B cell (primary cell): Measurements from ENCODE around the gene SHB. TPM values are rescaled to one million over a fixed set of nuclear protein-coding genes. Genes with fewer than 3 reads are reported as not detected.

Source experiments
- ATAC-seq: fragments of 200-7000 bp; cut with Tn5 transposase; one replicate; pipeline ENCODE4 v1.10.0; 2021; ENCODE audit warnings: low read depth, mild to moderate bottlenecking, moderate number of reproducible peaks, moderate library complexity
- CTCF ChIA-PET: fragments of 350-600 bp; sonication (Branson Sonifier 250); formaldehyde crosslinking; loops from one replicate; lab custom pipeline; 2021; ENCODE audit warnings: antibody characterized with exemption, inconsistent platforms; lab: Charles Lee
- POLR2A ChIA-PET: fragments of 350-600 bp; sonication (Branson Sonifier 250); formaldehyde crosslinking; loops from one replicate; lab custom pipeline; 2021; ENCODE audit warnings: antibody characterized with exemption; lab: Charles Lee
- DNase-seq: peaks from one replicate; pipeline ENCODE4 v3.0.0; 2013
- H2AFZ ChIP-seq: 2 replicates; pipeline ENCODE4 v1.6.1; 2012; ENCODE audit warnings: mild to moderate bottlenecking, low read depth, low read length; ENCODE audit not compliant: insufficient read depth, poor library complexity, severe bottlenecking
- H3K27ac ChIP-seq, 2 donors: 1 replicate in 1 of 2; 2 replicates in 1 of 2; pipeline ENCODE4 v1.5.1; 2012 to 2013; ENCODE audit warnings: low read length in 2 of 2, mild to moderate bottlenecking in 2 of 2, moderate library complexity in 1 of 2
- H3K27me3 ChIP-seq, 4 experiments: fragments of 200-600 bp in 1 of 4; sonication (generic) in 1 of 4; replicated peaks in 1 of 4; 1 replicate in 2 of 4; 2 replicates in 2 of 4; pipeline versions ENCODE4 v1.6.1 to v1.7.0; 2013 to 2016; ENCODE audit warnings: low read length in 3 of 4, mild to moderate bottlenecking in 2 of 4, mixed read lengths in 1 of 4, moderate library complexity in 1 of 4; ENCODE audit not compliant: insufficient read depth in 4 of 4, control insufficient read depth in 3 of 4; ENCODE audit errors: control extremely low read depth in 1 of 4
- H3K36me3 ChIP-seq, 2 experiments: replicated peaks in 1 of 2; 1 replicate in 1 of 2; 2 replicates in 1 of 2; pipeline versions ENCODE4 v1.6.1 to v1.7.1; 2013; ENCODE audit warnings: low read length in 1 of 2; ENCODE audit not compliant: insufficient read depth in 2 of 2, control insufficient read depth in 1 of 2; ENCODE audit errors: control extremely low read depth in 1 of 2, extremely low read depth in 1 of 2
- H3K4me1 ChIP-seq, 2 donors: fragments of 200-600 bp in 1 of 2; sonication (generic) in 1 of 2; 1 replicate in 1 of 2; 2 replicates in 1 of 2; pipeline versions ENCODE4 v1.5.1 to v1.6.1; 2013 to 2017; ENCODE audit warnings: low read length in 2 of 2; ENCODE audit not compliant: control insufficient read depth in 2 of 2, insufficient read depth in 2 of 2
- H3K4me2 ChIP-seq: replicated peaks from 2 replicates; pipeline ENCODE3; 2012; ENCODE audit warnings: mild to moderate bottlenecking, low read depth, low read length; ENCODE audit not compliant: poor library complexity, severe bottlenecking
- H3K4me3 ChIP-seq, 5 experiments: fragments of 200-600 bp in 1 of 5; sonication (generic) in 1 of 5; 1 replicate in 3 of 5; 2 replicates in 2 of 5; pipeline versions ENCODE4 v1.5.1 to v1.7.0; 2011 to 2016; ENCODE audit warnings: low read length in 4 of 5, mild to moderate bottlenecking in 4 of 5, low read depth in 2 of 5, control low read depth in 1 of 5, moderate library complexity in 1 of 5; ENCODE audit not compliant: insufficient read depth in 1 of 5; ENCODE audit errors: control extremely low read depth in 1 of 5, extremely low read depth in 1 of 5
- H3K79me2 ChIP-seq: fragments of 200-600 bp; sonication (generic); one replicate; pipeline ENCODE4 v1.6.0; 2016; ENCODE audit warnings: low read length; ENCODE audit not compliant: control insufficient read depth, insufficient read depth
- H3K9ac ChIP-seq: fragments of 200-600 bp; sonication (generic); 2 replicates; pipeline ENCODE4 v1.6.1; 2017; ENCODE audit warnings: mild to moderate bottlenecking, low read length, moderate library complexity
- H3K9me3 ChIP-seq, 3 donors: one replicate each; pipeline versions ENCODE4 v1.6.1 to v1.7.1; 2013; ENCODE audit warnings: low read length in 2 of 3; ENCODE audit not compliant: control insufficient read depth in 2 of 3, insufficient read depth in 1 of 3; ENCODE audit errors: control extremely low read depth in 1 of 3
- H4K20me1 ChIP-seq: 2 replicates; pipeline ENCODE4 v1.6.0; 2012; ENCODE audit warnings: mild to moderate bottlenecking, low read length; ENCODE audit not compliant: insufficient read depth, control insufficient read depth, poor library complexity, severe bottlenecking
- H3K27ac Mint-ChIP-seq: one replicate; pipeline ENCODE4 v1.8.0; 2021; ENCODE audit warnings: mixed read lengths
- H3K27me3 Mint-ChIP-seq: one replicate; pipeline ENCODE4 v1.8.0; 2021; ENCODE audit warnings: mixed read lengths
- H3K4me1 Mint-ChIP-seq: one replicate; pipeline ENCODE4 v1.8.0; 2021; ENCODE audit warnings: mixed read lengths
- H3K4me3 Mint-ChIP-seq: one replicate; pipeline ENCODE4 v1.8.0; 2021; ENCODE audit warnings: mixed read lengths
- H3K9me3 Mint-ChIP-seq: one replicate; pipeline ENCODE4 v1.8.0; 2022; ENCODE audit warnings: mixed read lengths; ENCODE audit not compliant: insufficient read depth
- CTCF ChIP-seq: fragments of 200-600 bp; IDR thresholded peaks from one replicate; pipeline ENCODE4 v1.8.0; 2022; ENCODE audit warnings: antibody characterized with exemption, mild to moderate bottlenecking
- EZH2 ChIP-seq: IDR thresholded peaks from 2 replicates; pipeline ENCODE4 v1.6.1; 2012; ENCODE audit warnings: borderline replicate concordance, low read depth, mild to moderate bottlenecking, moderate library complexity, low read length; ENCODE audit not compliant: insufficient read depth, poor library complexity, severe bottlenecking
- WGBS: methylation state at CpG from one replicate; pipeline ENCODE4 v1.1.5; 2013; ENCODE audit warnings: missing lambda C conversion rate; ENCODE audit not compliant: insufficient coverage; 5-methylcytosine and 5-hydroxymethylcytosine counted together
- intact Hi-C: fragments of 100-400 bp; cut with micrococcal nuclease; formaldehyde crosslinking; loops from one replicate; pipeline ENCODE4 v1.10.0; 2022
- polyA plus RNA-seq: library from polyadenylated mRNA; depleted of rRNA; stranded (reverse); fragments of >200 nt; gene quantifications from 2 replicates; pipeline ENCODE4 v1.2.3, GENCODE V29; 2012
- total RNA-seq, 2 donors: library from RNA; stranded (reverse); fragments of 120-200 nt in 1 of 2; gene quantifications; 1 replicate in 1 of 2; 2 replicates in 1 of 2; pipeline versions ENCODE4 v1.2.3 to v1.2.4, GENCODE V29; 2013 to 2022

The SHB gene
- total and polyA plus RNA-seq, 2 donors (not counting 1 experiment from before 2014, with no cell fraction given) = 0.06 to 1.9 TPM

DNA sequence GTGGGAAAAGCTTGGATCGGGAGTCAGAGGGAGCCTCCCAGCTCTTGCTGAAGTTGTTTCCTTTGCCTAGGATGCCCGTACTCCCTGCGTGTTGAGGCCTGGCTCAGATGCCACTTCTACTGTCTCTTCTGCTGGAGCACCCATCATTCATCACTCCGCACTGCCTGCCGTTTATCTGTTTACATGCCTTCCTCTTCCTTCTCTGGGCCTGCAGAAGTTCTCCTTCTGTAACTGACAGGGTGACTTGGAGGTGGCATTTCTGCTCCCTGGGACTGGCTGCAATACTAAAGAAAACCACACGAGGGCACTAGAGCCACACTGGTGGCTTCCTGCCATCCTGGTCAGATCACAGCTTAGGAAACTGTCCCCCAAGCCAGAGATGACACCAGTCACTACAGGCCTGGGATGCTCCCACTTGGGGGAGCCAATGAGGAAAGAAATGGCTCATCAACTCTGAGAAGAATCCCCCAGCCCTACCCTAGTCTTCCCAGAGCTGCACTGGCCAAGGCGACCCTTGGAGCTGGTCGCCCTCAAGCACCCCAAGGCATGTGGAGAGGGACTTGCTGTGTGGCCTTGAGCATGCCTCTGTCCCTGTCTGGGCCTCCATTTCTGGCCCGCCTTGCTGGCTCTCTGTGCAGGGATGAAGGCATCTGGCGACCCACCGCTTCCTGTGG lies 155.4 kb downstream of the SHB start:
- H2AFZ ChIP-seq = peak overlapping the region; percentile 40
- H3K4me1 Mint-ChIP-seq = no peaks in the 10 kb centered on the region
- H3K4me3 Mint-ChIP-seq = no peak overlapping the region
- no peaks in the 10 kb centered on the region for H3K36me3 ChIP-seq
- no peaks in the 10 kb centered on the region for H3K27me3 Mint-ChIP-seq
- TF ChIP-seq EZH2 (no peak), CTCF (peak; percentile 96)
- ATAC-seq = peak; percentile 97
- DNase-seq = peak; percentile 84
- H3K9ac ChIP-seq = no peak overlapping the region
- H3K9me3 ChIP-seq = no peaks in the 10 kb centered on the region
- no peaks in the 10 kb centered on the region for H3K4me1 ChIP-seq
- no peak overlapping the region for H3K27ac ChIP-seq
- WGBS = 56% methylated on average over 4 of the region's 11 CpGs
- no peaks in the 10 kb centered on the region for H3K27me3 ChIP-seq
- no peak overlapping the region for H3K4me3 ChIP-seq
- no peak overlapping the region for H3K4me2 ChIP-seq
- H3K9me3 Mint-ChIP-seq = no peaks in the 10 kb centered on the region
- H3K27ac Mint-ChIP-seq = no peak overlapping the region
- H4K20me1 ChIP-seq = no peaks in the 10 kb centered on the region
- CTCF ChIA-PET = interaction anchor here (0.6 to 6.5 kb wide), 25 partner anchors 9 to 524 kb away, joined by 3 to 41 read pairs (median 5); no protein-coding TSS in a partner anchor
- no peaks in the 10 kb centered on the region for H3K79me2 ChIP-seq
- intact Hi-C loops = loop anchor here (1.0 kb wide), 4 partner anchors 166 to 520 kb away; no protein-coding TSS in a partner anchor
- POLR2A ChIA-PET = interaction anchor here (0.8 kb wide), 1 partner anchor 174 kb away, joined by 3 read pairs; no protein-coding TSS in a partner anchor

GRCh38 chr9:37911271-37911681 lies 157.8 kb downstream of the SHB start:
- Histone ChIP-seq H3K4me1 (no peaks in the 10 kb centered on the region), H3K79me2 (no peaks in the 10 kb centered on the region), H3K4me2 (no peak overlapping the region), H3K9me3 (no peaks in the 10 kb centered on the region), H3K27me3 (no peaks in the 10 kb centered on the region), H3K4me3 (no peak overlapping the region), H3K27ac (no peak overlapping the region), H3K9ac (no peak overlapping the region), H2AFZ (no peak overlapping the region), H3K36me3 (no peaks in the 10 kb centered on the region), H4K20me1 (no peaks in the 10 kb centered on the region)
- TF ChIP-seq EZH2 (no peak), CTCF (no peak)
- CTCF ChIA-PET = interaction anchor here (0.6 to 6.5 kb wide), 8 partner anchors 9 to 523 kb away, joined by 3 to 41 read pairs (median 5); no protein-coding TSS in a partner anchor
- DNase-seq = no peak
- 87% methylated on average over 6 of the region's 6 CpGs for WGBS
- intact Hi-C loops = no loop called here
- ATAC-seq = no peak
- no peak overlapping the region for H3K4me3 Mint-ChIP-seq
- H3K4me1 Mint-ChIP-seq = no peaks in the 10 kb centered on the region
- H3K9me3 Mint-ChIP-seq = no peaks in the 10 kb centered on the region
- POLR2A ChIA-PET = no interaction called here
- no peaks in the 10 kb centered on the region for H3K27me3 Mint-ChIP-seq
- H3K27ac Mint-ChIP-seq = no peak overlapping the region
